ENCODE measurements around the gene LTBP1.

Gene LTBP1

DNA sequence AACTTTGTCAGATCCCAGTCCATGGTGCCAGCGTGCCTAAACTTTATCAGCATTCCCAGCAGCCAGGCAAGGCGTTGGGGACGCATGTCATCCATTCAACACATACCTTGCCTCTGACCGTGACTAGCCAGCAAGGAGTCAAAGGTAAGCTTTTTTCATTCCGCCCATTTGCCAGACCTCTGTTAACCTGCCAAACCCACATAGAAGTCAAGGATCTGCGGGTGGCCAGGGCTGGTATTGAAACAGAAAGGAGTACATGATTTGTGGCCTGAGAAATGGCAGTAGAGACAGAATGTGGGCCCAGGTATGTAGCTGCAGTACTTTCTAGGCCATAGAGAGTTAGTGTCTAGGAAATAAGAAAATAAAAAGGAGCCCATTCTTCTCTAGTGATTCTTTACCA is 240.2 kb downstream of the LTBP1 start:
- no peak for DNase-seq

- no peak for DNase-seq
Measured at GRCh38 chr2:33188799-33189198, 242.0 kb downstream of the LTBP1 start.

DNA sequence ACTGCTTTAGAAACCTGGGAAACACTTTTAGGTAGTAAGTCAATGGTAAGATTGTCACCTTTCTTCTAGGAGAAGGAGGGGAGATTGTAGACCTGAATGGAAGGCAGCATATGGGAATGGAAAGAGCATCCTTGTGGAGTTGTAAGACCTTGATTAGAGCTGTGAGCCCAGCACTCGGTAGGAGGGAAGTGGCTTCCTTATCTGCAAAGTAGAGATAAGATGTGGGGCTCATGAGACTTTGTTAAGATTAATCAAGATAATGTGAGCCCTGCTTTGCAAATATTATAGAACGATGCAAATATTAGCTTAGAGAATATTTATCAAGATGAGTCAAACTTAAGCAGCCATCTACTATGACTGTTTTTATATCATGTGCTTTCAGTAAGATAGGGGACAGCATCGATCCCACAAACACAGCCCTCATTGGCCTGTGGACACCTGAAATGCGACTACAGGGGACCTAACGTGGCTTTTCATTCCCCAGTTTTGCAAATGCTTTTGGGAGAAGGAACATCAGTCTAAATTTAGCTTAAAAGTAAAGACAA is 243.7 kb downstream of the LTBP1 start:
- DNase-seq = no peak

- no peak for DNase-seq
Measured at GRCh38 chr2:33195891-33196290, 249.1 kb downstream of the LTBP1 start.

DNA sequence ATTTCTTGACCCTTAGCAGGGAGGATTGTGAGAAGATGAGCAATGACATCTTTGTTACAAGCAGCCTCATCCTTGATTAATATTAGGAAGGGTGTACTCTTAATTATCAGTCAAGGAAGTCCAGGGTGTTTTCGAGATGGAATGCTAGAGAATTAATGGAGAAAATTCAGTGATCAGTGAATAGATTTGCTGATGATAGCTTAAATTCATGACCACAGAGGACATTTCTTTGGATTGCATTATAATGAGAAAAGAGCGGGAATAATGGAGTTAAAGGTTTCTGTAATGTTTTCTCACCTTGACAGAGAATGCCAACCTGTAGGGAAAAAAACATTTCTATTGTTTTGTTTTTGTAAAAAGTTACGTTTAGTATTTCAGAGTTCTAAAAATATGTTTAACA is 249.9 kb downstream of the LTBP1 start:
- DNase-seq = no peak

DNA sequence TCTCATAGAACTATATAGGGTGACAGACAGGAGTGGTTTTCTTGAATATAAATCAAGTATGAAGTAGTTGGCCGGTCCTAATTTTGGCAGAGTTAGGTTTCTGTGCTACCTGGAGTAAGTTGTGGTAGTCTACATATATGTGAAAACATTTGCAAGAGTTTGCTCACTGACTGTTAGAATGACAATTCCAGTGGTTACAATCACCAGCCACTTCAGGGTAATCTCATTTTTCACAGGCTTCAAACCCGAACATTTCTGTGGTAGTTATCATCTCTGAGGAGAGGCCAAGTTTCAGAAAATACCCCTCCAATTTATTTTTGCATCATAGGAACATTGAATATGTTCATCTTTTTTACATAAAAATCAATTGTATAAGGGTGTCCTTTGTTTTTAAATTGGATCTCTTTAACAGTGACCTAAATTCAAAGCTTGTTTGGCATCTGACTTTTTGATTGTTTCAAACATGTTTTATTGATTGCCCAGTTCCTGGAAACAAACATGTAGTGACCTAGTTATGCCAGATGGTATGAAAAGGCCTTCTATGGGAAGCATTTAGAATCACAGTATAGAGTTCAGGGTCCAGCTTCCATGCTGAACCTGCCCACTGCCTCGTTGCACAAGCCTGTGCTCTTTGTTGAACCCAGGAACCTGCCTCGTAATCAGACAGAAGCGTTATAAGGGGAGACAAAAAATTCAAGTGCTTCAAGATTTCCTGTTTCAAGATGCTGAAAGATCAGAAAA is 250.6 kb downstream of the LTBP1 start:
- DNase-seq = no peak

DNA sequence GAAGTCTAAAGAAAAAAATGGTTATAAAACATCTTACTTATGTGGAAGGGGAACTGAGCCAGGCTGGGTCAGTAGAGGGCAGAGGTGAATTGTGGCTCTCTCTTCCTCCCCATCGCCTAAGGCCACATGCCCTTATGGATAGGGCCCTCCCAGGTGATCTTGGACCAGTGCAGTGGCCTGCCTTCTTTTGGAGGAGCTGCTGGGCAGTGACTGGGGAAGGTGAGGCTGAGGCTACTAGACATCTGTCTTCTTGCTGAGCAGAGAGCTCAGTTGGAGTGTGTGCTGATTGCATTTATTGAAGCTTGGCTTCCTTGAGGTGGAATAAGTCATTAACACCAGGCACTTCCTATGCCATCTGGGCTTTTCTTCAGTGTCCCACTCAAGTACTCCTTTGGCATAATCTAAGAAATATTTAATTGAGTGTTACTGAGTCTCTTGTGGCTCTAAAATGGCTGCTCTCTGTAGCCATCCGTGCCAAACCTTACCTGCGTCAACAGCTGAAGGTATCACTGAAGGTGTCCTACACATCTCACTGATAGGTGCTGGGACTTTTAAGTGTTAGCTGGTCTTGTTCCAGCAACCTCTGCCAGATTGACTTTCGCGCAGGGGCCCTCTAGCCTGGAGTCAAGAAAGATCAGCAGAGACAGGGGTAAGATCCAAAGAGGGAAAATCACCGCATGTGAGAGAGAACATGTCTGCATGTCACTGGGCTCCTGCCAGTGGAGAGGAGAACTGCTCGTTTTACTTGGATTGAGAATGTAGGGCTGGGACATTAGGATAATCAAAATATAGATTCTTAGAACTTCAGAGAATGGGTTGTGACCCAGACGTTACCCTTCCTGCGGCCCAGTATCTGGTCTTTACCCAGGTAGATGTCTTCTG is 256.1 kb downstream of the LTBP1 start:
- DNase-seq = no peak

DNA sequence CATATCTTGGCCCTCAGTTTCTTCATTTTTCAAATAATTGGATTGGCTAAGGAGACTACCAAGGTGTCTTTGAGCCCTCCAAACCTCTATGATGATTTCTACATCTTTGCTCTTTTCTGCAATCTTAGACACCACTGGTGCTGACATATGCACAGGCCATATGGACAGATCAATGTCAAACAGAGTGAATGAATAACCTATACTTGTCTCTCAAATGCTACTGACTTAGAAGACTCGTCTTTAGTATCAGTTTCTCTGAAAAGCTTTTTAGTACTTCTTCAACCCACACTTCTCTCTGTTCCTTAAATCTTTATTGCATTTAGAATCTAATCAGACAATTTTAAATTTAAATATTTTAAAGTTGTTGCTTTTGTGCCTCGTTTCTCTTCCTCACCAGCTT is 258.2 kb downstream of the LTBP1 start:
- DNase-seq = no peak

- DNase-seq = no peak
Measured at GRCh38 chr2:33205693-33206434, 259.1 kb downstream of the LTBP1 start.

DNA sequence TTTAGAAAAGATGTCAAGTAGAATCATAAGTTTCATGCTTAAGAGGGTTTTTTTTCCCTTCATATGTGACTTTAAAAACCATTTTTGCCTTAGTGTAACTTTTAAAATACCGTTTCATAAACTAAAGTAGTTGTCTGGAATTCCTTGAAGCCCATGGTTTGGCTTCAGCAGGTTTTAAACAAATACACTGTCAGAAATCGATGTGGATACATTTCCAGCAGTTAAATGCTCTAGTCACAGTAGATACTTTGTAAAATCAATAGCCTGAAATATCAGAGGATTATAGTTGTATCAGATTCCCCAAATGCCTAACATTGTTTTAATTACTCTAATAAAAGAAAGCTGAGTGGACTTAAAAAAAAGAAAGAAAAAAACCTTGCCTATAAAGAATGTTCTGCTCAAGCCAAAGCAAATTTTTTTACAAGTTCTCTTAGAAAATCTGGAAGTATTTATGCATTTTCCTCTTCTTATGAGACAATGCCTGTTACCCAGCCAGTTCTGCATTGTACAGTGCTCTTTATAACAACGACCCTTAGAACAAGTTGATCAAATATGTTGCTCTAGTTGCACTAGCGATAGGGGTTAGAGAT is 260.5 kb downstream of the LTBP1 start:
- no peak for DNase-seq

GRCh38 chr2:33208400-33208799 is 261.6 kb downstream of the LTBP1 start:
- no peak for DNase-seq

- DNase-seq = no peak
Measured at GRCh38 chr2:33209976-33210375, 263.2 kb downstream of the LTBP1 start.

DNA sequence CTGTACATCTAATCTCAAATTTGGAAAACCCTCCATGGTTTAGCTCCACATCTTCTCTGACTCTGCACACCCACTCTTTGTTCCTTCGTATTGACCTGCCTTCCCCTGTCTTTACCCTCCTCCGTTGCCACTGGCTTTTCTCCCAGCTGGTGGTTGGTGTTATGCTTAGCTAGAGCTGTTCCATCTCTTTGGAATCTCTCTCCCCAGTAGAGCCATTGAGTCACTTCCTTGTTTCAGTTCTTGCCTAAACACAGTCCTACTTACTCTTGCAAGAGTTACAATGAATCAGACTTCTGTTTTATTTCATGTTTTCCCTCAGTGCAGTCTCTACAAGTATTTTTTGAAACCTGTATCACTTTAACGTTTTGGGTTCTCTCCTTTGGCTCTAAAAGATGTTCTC is 263.9 kb downstream of the LTBP1 start:
- DNase-seq = no peak

- DNase-seq = no peak
Measured at GRCh38 chr2:33212151-33212550, 265.4 kb downstream of the LTBP1 start.

GRCh38 chr2:33213244-33213643 is 266.5 kb downstream of the LTBP1 start:
- no peak for DNase-seq

GRCh38 chr2:33213648-33214047 is 266.9 kb downstream of the LTBP1 start:
- no peak for DNase-seq

GRCh38 chr2:33214436-33214835 is 267.7 kb downstream of the LTBP1 start:
- DNase-seq = no peak

DNA sequence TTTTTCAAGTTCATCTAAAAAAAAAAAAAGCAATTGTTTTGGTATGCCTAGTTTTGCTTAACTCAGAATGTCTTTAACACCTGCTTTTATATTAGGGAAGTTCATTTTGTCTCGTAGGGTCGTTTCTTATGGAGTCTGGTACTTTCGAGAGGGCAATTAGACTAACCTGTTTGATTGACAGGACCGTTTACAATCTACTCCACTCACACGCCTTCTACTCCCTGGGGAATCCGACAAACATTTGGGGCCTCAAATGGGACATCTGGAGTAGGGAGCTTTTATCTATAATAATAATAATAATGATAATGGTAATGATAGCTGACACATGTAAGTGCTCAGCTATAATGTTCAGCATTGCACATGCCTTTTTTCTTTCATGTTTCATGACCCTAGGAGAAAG is 268.1 kb downstream of the LTBP1 start:
- no peak for DNase-seq

DNA sequence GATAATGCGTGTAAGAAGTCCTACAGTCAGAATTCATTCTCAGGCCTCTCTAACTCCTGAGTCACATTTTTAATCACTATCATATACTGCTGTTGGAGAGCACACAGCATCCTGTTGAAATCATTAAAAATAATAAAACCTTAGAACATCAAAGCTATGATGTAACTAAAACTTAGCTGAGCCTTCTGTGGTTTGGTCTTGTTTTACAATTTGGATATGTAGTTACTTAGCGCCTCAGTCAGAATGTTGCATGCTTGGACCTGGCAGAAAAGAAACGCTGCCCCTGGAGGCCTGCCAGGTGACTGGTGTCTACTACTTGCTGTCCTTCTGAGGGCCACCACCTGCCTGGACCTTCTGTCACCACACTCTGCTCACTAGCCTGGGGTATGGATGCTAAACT is 268.5 kb downstream of the LTBP1 start:
- no peak for DNase-seq

GRCh38 chr2:33215983-33216382 is 269.2 kb downstream of the LTBP1 start:
- no peak for DNase-seq

GRCh38 chr2:33216508-33217182 is 269.9 kb downstream of the LTBP1 start:
- DNase-seq = peak in 16 of 56 donors; percentile 1 to 31 (median 7)
